K562 (cell line): ENCODE data around the gene AKT1. TPM values are rescaled to one million over a fixed set of nuclear protein-coding genes. Genes with fewer than 3 reads are reported as not detected.

Source experiments
- CEBPZ ChIP-seq: fragments of 150-350 bp; IDR thresholded peaks from 2 replicates; pipeline ENCODE4 v1.6.1; 2014; ENCODE audit warnings: low read depth, mild to moderate bottlenecking, low read length, borderline replicate concordance
- CREM ChIP-seq: IDR thresholded peaks from 2 replicates; pipeline ENCODE4 v1.6.1; 2014; ENCODE audit warnings: antibody characterized with exemption, low read depth
- CTBP1 ChIP-seq: fragments of 450-650 bp; IDR thresholded peaks from 2 replicates; pipeline ENCODE4 v1.6.1; 2016; ENCODE audit warnings: borderline replicate concordance
- EP400 ChIP-seq: fragments of 450-650 bp; IDR thresholded peaks from 2 replicates; pipeline ENCODE4 v1.6.1; 2017; ENCODE audit warnings: antibody characterized with exemption, mild to moderate bottlenecking, moderate library complexity
- ETS1 ChIP-seq: conservative IDR thresholded peaks from 2 replicates; pipeline ENCODE4 v1.6.1; 2011; ENCODE audit warnings: low read depth, mild to moderate bottlenecking, low read length; ENCODE audit not compliant: control insufficient read depth
- ETV1 ChIP-seq: fragments of 450-650 bp; conservative IDR thresholded peaks from 2 replicates; pipeline ENCODE4 v1.6.1; 2016; ENCODE audit warnings: missing genetic modification characterization, control low read depth, low read depth, missing compliant biosample characterization
- HNRNPL ChIP-seq: fragments of 200-400 bp; formaldehyde crosslinking; IDR thresholded peaks from 2 replicates; pipeline ENCODE4 v1.6.1; 2017; ENCODE audit warnings: low read depth, mild to moderate bottlenecking, low read length
- KDM5B ChIP-seq: fragments of 200-600 bp; sonication (generic); IDR thresholded peaks from 2 replicates; pipeline ENCODE4 v1.6.1; 2012; ENCODE audit warnings: low read depth, mild to moderate bottlenecking, moderate library complexity, low read length, control low read depth, inconsistent platforms; ENCODE audit not compliant: insufficient replicate concordance
- KLF6 ChIP-seq: fragments of 250-450 bp; sonication (Bioruptor Pico); IDR thresholded peaks from 2 replicates; pipeline ENCODE4 v1.4.0; 2020; ENCODE audit warnings: mild to moderate bottlenecking, moderate library complexity, borderline replicate concordance
- NR2C2 ChIP-seq, 2 experiments: fragments of 200-800 bp in 1 of 2; sonication (Bioruptor generic) in 1 of 2; sonication (generic) in 1 of 2; formaldehyde crosslinking in 1 of 2; IDR thresholded peaks; 2 replicates each; pipeline versions ENCODE4 v1.6.1 to v1.8.0; 2016 to 2022; ENCODE audit warnings: mild to moderate bottlenecking in 1 of 2, missing compliant biosample characterization in 1 of 2, missing genetic modification characterization in 1 of 2, missing genetic modification reagents in 1 of 2
- SIN3B ChIP-seq: fragments of 450-650 bp; IDR thresholded peaks from 2 replicates; pipeline ENCODE4 v1.6.1; 2017; ENCODE audit warnings: low read depth, mild to moderate bottlenecking, moderate library complexity
- SUPT5H ChIP-seq: fragments of 450-650 bp; IDR thresholded peaks from 2 replicates; pipeline ENCODE4 v1.6.1; 2016
- TGIF2 ChIP-seq: sonication (generic); formaldehyde crosslinking; IDR thresholded peaks from 2 replicates; pipeline ENCODE4 v1.8.1; 2022; ENCODE audit warnings: mild to moderate bottlenecking, missing genetic modification reagents, moderate library complexity
- polyA plus RNA-seq, 8 experiments: library from polyadenylated mRNA; depleted of rRNA in 4 of 8; stranded (reverse) in 5 of 8; unstranded in 3 of 8; fragments of >200 nt; fragmentation: Nextera tagmentation in 2 of 8; fragmentation: Illumina TruSeq in 1 of 8; extraction: Ambion mirVana in 2 of 8; extraction: Trizol in 1 of 8; gene quantifications; 2 replicates each; pipeline versions ENCODE4 v1.2.1 to v1.2.3, GENCODE V29; 2011 to 2014; ENCODE audit warnings: inconsistent platforms in 1 of 8, missing spikeins in 1 of 8
- total RNA-seq, 7 experiments: library from RNA; depleted of rRNA in 6 of 7; stranded (reverse); fragments of >200 nt in 6 of 7; fragmentation: Illumina TruSeq in 2 of 7; extraction: Trizol in 2 of 7; gene quantifications; 2 replicates each; pipeline versions ENCODE4 v1.2.1 to v1.2.3, GENCODE V29; 2011 to 2021; ENCODE audit warnings: low replicate concordance in 1 of 7
- TF ChIP-seq, protein P1 (sequence below): sonication (generic); formaldehyde crosslinking; IDR thresholded peaks from 2 replicates; pipeline ENCODE4 v1.8.0; 2023; ENCODE audit warnings: mild to moderate bottlenecking, missing genetic modification reagents
- TF ChIP-seq, protein P2 (sequence below), 2 experiments: fragments of 450-650 bp; IDR thresholded peaks; 2 replicates each; pipeline ENCODE4 v1.6.1; 2016
- TF ChIP-seq, protein P3 (sequence below): fragments of 250-450 bp; sonication (Bioruptor Pico); IDR thresholded peaks from 2 replicates; pipeline ENCODE4 v1.9.0; 2021; ENCODE audit warnings: mild to moderate bottlenecking

Gene AKT1
- total and polyA plus RNA-seq, 9 of the 15 experiments (the other 6 are each of a cell fraction or from before 2014, with no cell fraction given): 0.49 to 132 (median 75.1) TPM

GRCh38 chr14:104752735-104753527, 42.6 kb downstream of the AKT1 start, which contains the start of gene SIVA1 (continued):
- TF ChIP-seq, protein P1, sequence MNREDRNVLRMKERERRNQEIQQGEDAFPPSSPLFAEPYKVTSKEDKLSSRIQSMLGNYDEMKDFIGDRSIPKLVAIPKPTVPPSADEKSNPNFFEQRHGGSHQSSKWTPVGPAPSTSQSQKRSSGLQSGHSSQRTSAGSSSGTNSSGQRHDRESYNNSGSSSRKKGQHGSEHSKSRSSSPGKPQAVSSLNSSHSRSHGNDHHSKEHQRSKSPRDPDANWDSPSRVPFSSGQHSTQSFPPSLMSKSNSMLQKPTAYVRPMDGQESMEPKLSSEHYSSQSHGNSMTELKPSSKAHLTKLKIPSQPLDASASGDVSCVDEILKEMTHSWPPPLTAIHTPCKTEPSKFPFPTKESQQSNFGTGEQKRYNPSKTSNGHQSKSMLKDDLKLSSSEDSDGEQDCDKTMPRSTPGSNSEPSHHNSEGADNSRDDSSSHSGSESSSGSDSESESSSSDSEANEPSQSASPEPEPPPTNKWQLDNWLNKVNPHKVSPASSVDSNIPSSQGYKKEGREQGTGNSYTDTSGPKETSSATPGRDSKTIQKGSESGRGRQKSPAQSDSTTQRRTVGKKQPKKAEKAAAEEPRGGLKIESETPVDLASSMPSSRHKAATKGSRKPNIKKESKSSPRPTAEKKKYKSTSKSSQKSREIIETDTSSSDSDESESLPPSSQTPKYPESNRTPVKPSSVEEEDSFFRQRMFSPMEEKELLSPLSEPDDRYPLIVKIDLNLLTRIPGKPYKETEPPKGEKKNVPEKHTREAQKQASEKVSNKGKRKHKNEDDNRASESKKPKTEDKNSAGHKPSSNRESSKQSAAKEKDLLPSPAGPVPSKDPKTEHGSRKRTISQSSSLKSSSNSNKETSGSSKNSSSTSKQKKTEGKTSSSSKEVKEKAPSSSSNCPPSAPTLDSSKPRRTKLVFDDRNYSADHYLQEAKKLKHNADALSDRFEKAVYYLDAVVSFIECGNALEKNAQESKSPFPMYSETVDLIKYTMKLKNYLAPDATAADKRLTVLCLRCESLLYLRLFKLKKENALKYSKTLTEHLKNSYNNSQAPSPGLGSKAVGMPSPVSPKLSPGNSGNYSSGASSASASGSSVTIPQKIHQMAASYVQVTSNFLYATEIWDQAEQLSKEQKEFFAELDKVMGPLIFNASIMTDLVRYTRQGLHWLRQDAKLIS (CRISPR knock-in tag): 0 out of 2 replicates have a peak, but pooled peaks have one; percentile 44
- peak; percentile 64; the same call in 1 of the 2 replicates for TF ChIP-seq EP400
- no peak for TF ChIP-seq KLF6 (CRISPR knock-in tag)
- no peak for TF ChIP-seq NR2C2 (CRISPR knock-in tag; IDR thresholded peaks at IDR 0.05)
- TF ChIP-seq NR2C2 (tag; IDR thresholded peaks at IDR 0.05): peak; percentile 91
- no peak for TF ChIP-seq TGIF2
- TF ChIP-seq CEBPZ: peak; percentile 72; the same call in 1 of the 2 replicates
- peak; percentile 90 for TF ChIP-seq SIN3B
- no peak for TF ChIP-seq ETV1 (tag)
- TF ChIP-seq, protein P2, sequence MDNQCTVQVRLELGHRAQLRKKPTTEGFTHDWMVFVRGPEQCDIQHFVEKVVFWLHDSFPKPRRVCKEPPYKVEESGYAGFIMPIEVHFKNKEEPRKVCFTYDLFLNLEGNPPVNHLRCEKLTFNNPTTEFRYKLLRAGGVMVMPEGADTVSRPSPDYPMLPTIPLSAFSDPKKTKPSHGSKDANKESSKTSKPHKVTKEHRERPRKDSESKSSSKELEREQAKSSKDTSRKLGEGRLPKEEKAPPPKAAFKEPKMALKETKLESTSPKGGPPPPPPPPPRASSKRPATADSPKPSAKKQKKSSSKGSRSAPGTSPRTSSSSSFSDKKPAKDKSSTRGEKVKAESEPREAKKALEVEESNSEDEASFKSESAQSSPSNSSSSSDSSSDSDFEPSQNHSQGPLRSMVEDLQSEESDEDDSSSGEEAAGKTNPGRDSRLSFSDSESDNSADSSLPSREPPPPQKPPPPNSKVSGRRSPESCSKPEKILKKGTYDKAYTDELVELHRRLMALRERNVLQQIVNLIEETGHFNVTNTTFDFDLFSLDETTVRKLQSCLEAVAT (IDR thresholded peaks at IDR 0.05): peak in 1 of 2 experiments; percentile 87; a peak in 2 of 4 replicates
- TF ChIP-seq SUPT5H: peak; percentile 64
- peak; percentile 72; the same call in 1 of the 2 replicates for TF ChIP-seq HNRNPL
- peak; percentile 65 for TF ChIP-seq ETS1
- TF ChIP-seq KDM5B: peak; percentile 64
- TF ChIP-seq, protein P3, sequence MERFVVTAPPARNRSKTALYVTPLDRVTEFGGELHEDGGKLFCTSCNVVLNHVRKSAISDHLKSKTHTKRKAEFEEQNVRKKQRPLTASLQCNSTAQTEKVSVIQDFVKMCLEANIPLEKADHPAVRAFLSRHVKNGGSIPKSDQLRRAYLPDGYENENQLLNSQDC (CRISPR knock-in tag): no peak
- TF ChIP-seq CREM: peak; percentile 98
- peak; percentile 43 for TF ChIP-seq CTBP1
